GM12878 (cell line): Measurements from ENCODE around the gene RSAD2. TPM values are rescaled to one million over a fixed set of nuclear protein-coding genes. Genes with fewer than 3 reads are reported as not detected.

Experiments used
- ATAC-seq: fragments of 200-7000 bp; cut with Tn5 transposase; 3 replicates; pipeline ENCODE4 v1.9.1; 2020; ENCODE audit warnings: mild to moderate bottlenecking, moderate library complexity
- BruUV-seq: library from RNA; stranded (reverse); fragments of 400-500 nt; replicated peaks from 2 replicates; lab custom pipeline; 2021; lab: Mats Ljungman, UMichigan
- CTCF ChIA-PET: fragments of 300-600 bp; sonication (Branson Sonifier 250); formaldehyde crosslinking; extraction: SDS; loops from one replicate; lab custom pipeline; 2021; ENCODE audit warnings: inconsistent platforms; lab: Yijun Ruan, JAX
- POLR2A ChIA-PET: fragments of 350-600 bp; formaldehyde crosslinking; extraction: SDS; loops from one replicate; lab custom pipeline; 2021; ENCODE audit warnings: inconsistent platforms; lab: Charles Lee
- RAD21 ChIA-PET: fragments of 300-600 bp; sonication (Branson Sonifier 250); formaldehyde crosslinking; loops from one replicate; lab custom pipeline; 2023; ENCODE audit warnings: antibody characterized with exemption; ENCODE audit not compliant: unreplicated experiment; lab: Charles Lee
- SMC1A ChIA-PET: fragments of 300-600 bp; sonication (Branson Sonifier 250); formaldehyde crosslinking; loops from one replicate; lab custom pipeline; 2023; ENCODE audit not compliant: unreplicated experiment, uncharacterized antibody; lab: Charles Lee
- DNase-seq: peaks from one replicate; pipeline ENCODE4 v3.0.0-alpha.2; 2011; ENCODE audit warnings: low read depth, low spot score
- FAIRE-seq: peaks from 3 replicates; lab custom pipeline; 2011; peaks lifted over from hg19 to GRCh38; lab: Jason Lieb, UNC
- H2AFZ ChIP-seq: 2 replicates; pipeline ENCODE4 v1.6.0; 2011; ENCODE audit warnings: low read depth, low read length, control low read depth; ENCODE audit not compliant: control insufficient read depth
- H3K27ac ChIP-seq: 2 replicates; pipeline ENCODE4 v1.5.1; 2011; ENCODE audit warnings: control low read depth; ENCODE audit not compliant: control insufficient read depth, insufficient read depth
- H3K27me3 ChIP-seq, 2 experiments: replicated peaks in 1 of 2; 2 replicates each; pipeline versions ENCODE4 v1.6.0 to v1.6.1; 2011; ENCODE audit warnings: low read length in 1 of 2; ENCODE audit not compliant: control insufficient read depth in 2 of 2, insufficient read depth in 2 of 2
- H3K36me3 ChIP-seq, 2 experiments: 2 replicates each; pipeline ENCODE4 v1.5.1; 2011; ENCODE audit warnings: low read length in 1 of 2; ENCODE audit not compliant: control insufficient read depth in 2 of 2, insufficient read depth in 2 of 2
- H3K4me1 ChIP-seq: 2 replicates; pipeline ENCODE4 v1.6.1; 2011; ENCODE audit warnings: mild to moderate bottlenecking, low read length, moderate library complexity, mixed read lengths; ENCODE audit not compliant: control insufficient read depth, insufficient read depth
- H3K4me2 ChIP-seq: 2 replicates; pipeline ENCODE4 v1.6.0; 2011; ENCODE audit warnings: control low read depth; ENCODE audit not compliant: control insufficient read depth, insufficient read depth
- H3K4me3 ChIP-seq: fragments of 200-600 bp; sonication (generic); 2 replicates; pipeline ENCODE4 v1.5.1; 2016
- H3K79me2 ChIP-seq: 2 replicates; pipeline ENCODE4 v1.6.0; 2011; ENCODE audit warnings: low read length; ENCODE audit not compliant: control insufficient read depth, insufficient read depth
- H3K9ac ChIP-seq: 2 replicates; pipeline ENCODE4 v1.8.0; 2011; ENCODE audit warnings: low read length, control low read depth, mixed read lengths; ENCODE audit not compliant: control insufficient read depth, insufficient read depth
- H3K9me3 ChIP-seq: replicated peaks from 3 replicates; pipeline ENCODE4 v1.5.1; 2011; ENCODE audit warnings: mild to moderate bottlenecking, low read length; ENCODE audit not compliant: control insufficient read depth, insufficient read depth
- H4K20me1 ChIP-seq: 2 replicates; pipeline ENCODE4 v1.6.0; 2011; ENCODE audit not compliant: control insufficient read depth, insufficient read depth
- BCL3 ChIP-seq: IDR thresholded peaks from 2 replicates; pipeline ENCODE4 v1.6.1; 2011; ENCODE audit warnings: borderline replicate concordance, low read depth, mild to moderate bottlenecking, moderate library complexity, low read length; ENCODE audit not compliant: insufficient read depth, poor library complexity, severe bottlenecking
- BRCA1 ChIP-seq: IDR thresholded peaks from 2 replicates; pipeline ENCODE4 v1.6.1; 2011; ENCODE audit warnings: low read depth, low read length, improper control_type of control experiment
- CBX3 ChIP-seq: fragments of 200-600 bp; sonication (generic); IDR thresholded peaks from 2 replicates; pipeline ENCODE4 v1.6.1; 2016; ENCODE audit warnings: low read depth, borderline replicate concordance
- CHD2 ChIP-seq: IDR thresholded peaks from 2 replicates; pipeline ENCODE4 v1.6.1; 2011; ENCODE audit warnings: low read depth, low read length, improper control_type of control experiment, borderline replicate concordance
- EED ChIP-seq: sonication (generic); IDR thresholded peaks from 2 replicates; pipeline ENCODE4 v1.6.1; 2016; ENCODE audit warnings: antibody characterized with exemption, low read depth
- ESRRA ChIP-seq: IDR thresholded peaks from 2 replicates; pipeline ENCODE4 v1.6.1; 2012; ENCODE audit warnings: mild to moderate bottlenecking, low read length, improper control_type of control experiment
- EZH2 ChIP-seq: IDR thresholded peaks from 2 replicates; pipeline ENCODE4 v1.6.1; 2012; ENCODE audit warnings: low read depth, mild to moderate bottlenecking, control low read depth, inconsistent platforms, low read length, borderline replicate concordance; ENCODE audit not compliant: control insufficient read depth
- IKZF2 ChIP-seq, 2 experiments: fragments of 450-650 bp; IDR thresholded peaks; 2 replicates each; pipeline ENCODE4 v1.6.1; 2017; ENCODE audit warnings: mild to moderate bottlenecking in 2 of 2, moderate library complexity in 2 of 2
- KAT2A ChIP-seq: conservative IDR thresholded peaks from 2 replicates; pipeline ENCODE4 v1.6.1; 2011; ENCODE audit warnings: low read depth, low read length; ENCODE audit not compliant: control insufficient read depth
- KDM1A ChIP-seq: fragments of 200-600 bp; sonication (generic); IDR thresholded peaks from 2 replicates; pipeline ENCODE4 v1.6.1; 2016; ENCODE audit warnings: borderline replicate concordance
- MEF2A ChIP-seq: IDR thresholded peaks from 2 replicates; pipeline ENCODE4 v1.6.1; 2011; ENCODE audit warnings: low read depth, mild to moderate bottlenecking, low read length, moderate library complexity; ENCODE audit not compliant: insufficient read depth
- NBN ChIP-seq: fragments of 450-650 bp; IDR thresholded peaks from 2 replicates; pipeline ENCODE4 v1.6.1; 2016
- NFYA ChIP-seq: IDR thresholded peaks from 2 replicates; pipeline ENCODE4 v1.6.1; 2011; ENCODE audit warnings: low read depth, mild to moderate bottlenecking, low read length, improper control_type of control experiment, borderline replicate concordance
- PAX8 ChIP-seq: fragments of 450-650 bp; IDR thresholded peaks from 2 replicates; pipeline ENCODE4 v1.6.1; 2017; ENCODE audit warnings: mild to moderate bottlenecking, moderate library complexity
- RB1 ChIP-seq: fragments of 450-650 bp; formaldehyde crosslinking; IDR thresholded peaks from 2 replicates; pipeline ENCODE4 v1.6.1; 2017; ENCODE audit warnings: mild to moderate bottlenecking, borderline replicate concordance
- ZNF217 ChIP-seq: fragments of 450-650 bp; IDR thresholded peaks from 2 replicates; pipeline ENCODE4 v1.6.1; 2017; ENCODE audit warnings: antibody characterized with exemption, mild to moderate bottlenecking
- ZNF24 ChIP-seq: fragments of 450-650 bp; IDR thresholded peaks from 2 replicates; pipeline ENCODE4 v1.6.1; 2017; ENCODE audit warnings: antibody characterized with exemption, mild to moderate bottlenecking
- ZNF622 ChIP-seq: fragments of 450-650 bp; IDR thresholded peaks from 2 replicates; pipeline ENCODE4 v1.6.1; 2017; ENCODE audit warnings: mild to moderate bottlenecking, inconsistent platforms
- WGBS: methylation state at CpG from one replicate; pipeline ENCODE4 v1.1.6; 2016; ENCODE audit warnings: low lambda C conversion rate; ENCODE audit not compliant: insufficient replicate concordance, insufficient coverage; ENCODE audit errors: missing lambda C conversion rate; 5-methylcytosine and 5-hydroxymethylcytosine counted together
- in situ Hi-C: fragments of 300-500 bp; cut with MboI; formaldehyde crosslinking; loops from 9 replicates; pipeline ENCODE4 v1.14.3; 2018; ENCODE audit warnings: mixed read lengths
- intact Hi-C: fragments of 100-400 bp; cut with micrococcal nuclease; formaldehyde crosslinking; loops from one replicate; pipeline ENCODE4 v1.14.2; 2022; ENCODE audit not compliant: unreplicated experiment
- polyA plus RNA-seq, 11 experiments: library from polyadenylated mRNA; depleted of rRNA in 4 of 11; unstranded in 6 of 11; stranded (reverse) in 5 of 11; fragments of >200 nt; fragmentation: Nextera tagmentation in 4 of 11; fragmentation: Illumina TruSeq in 1 of 11; extraction: Ambion mirVana in 4 of 11; extraction: Trizol in 1 of 11; gene quantifications; 1 replicate in 1 of 11; 2 replicates in 10 of 11; pipeline versions ENCODE4 v1.2.1 to v1.2.3, GENCODE V29; 2011 to 2016; ENCODE audit warnings: inconsistent platforms in 2 of 11, missing spikeins in 2 of 11, low read depth in 1 of 11
- total RNA-seq, 4 experiments: library from RNA; depleted of rRNA in 3 of 4; stranded (reverse); fragments of >200 nt in 3 of 4; fragmentation: Illumina TruSeq in 1 of 4; extraction: Trizol in 1 of 4; gene quantifications; 2 replicates each; pipeline versions ENCODE4 v1.2.1 to v1.2.3, GENCODE V29; 2013 to 2021

Gene RSAD2
- total and polyA plus RNA-seq, 10 of the 15 experiments (the other 5 are each of a cell fraction or from before 2014, with no cell fraction given) = 0.24 to 0.90 (median 0.69) TPM

- 86% methylated on average over 7 of the region's 7 CpGs for WGBS
- intact Hi-C loops (no loop called here), in situ Hi-C loops (no loop called here)
- Histone ChIP-seq H3K9ac (no peak overlapping the region), H3K36me3 (no peaks in the 10 kb centered on the region), H3K9me3 (peaks cover 4% of the 10 kb centered on the region; the same call in 1 of the 3 replicates), H3K4me2 (no peak overlapping the region), H3K79me2 (no peaks in the 10 kb centered on the region), H3K4me3 (no peak overlapping the region), H3K4me1 (no peaks in the 10 kb centered on the region), H2AFZ (no peak overlapping the region), H3K27me3 (no peaks in the 10 kb centered on the region), H4K20me1 (no peaks in the 10 kb centered on the region), H3K27ac (no peak overlapping the region)
- no TSS peak for BruUV-seq
- ChIA-PET SMC1A (no interaction called here), RAD21 (no interaction called here), POLR2A (interaction anchor here (0.6 kb wide), 1 partner anchor 9 kb away, joined by 3 read pairs; no protein-coding TSS in a partner anchor), CTCF (interaction anchor here (0.6 to 1.1 kb wide), 2 partner anchors 9 to 1755 kb away, joined by 3 to 4 read pairs; no protein-coding TSS in a partner anchor)
- no peak for FAIRE-seq
- no peak for ATAC-seq
- no peak for DNase-seq
- no peak for TF ChIP-seq ZNF217
- TF ChIP-seq NFYA = no peak
- TF ChIP-seq RB1 = no peak
- TF ChIP-seq IKZF2 (IDR thresholded peaks at IDR 0.05) = no peak
- TF ChIP-seq ESRRA = no peak
- TF ChIP-seq ZNF622 = no peak
- TF ChIP-seq NBN = no peak
- no peak for TF ChIP-seq ZNF24
- no peak for TF ChIP-seq MEF2A
- TF ChIP-seq KAT2A = no peak
- no peak for TF ChIP-seq EED
- no peak for TF ChIP-seq BCL3
- TF ChIP-seq KDM1A = no peak
- no peak for TF ChIP-seq PAX8
- TF ChIP-seq BRCA1 = no peak
- TF ChIP-seq CHD2 = no peak
- TF ChIP-seq CBX3 = no peak
- no peak for TF ChIP-seq EZH2
Observed at GRCh38 chr2:6924924-6925409, 47.4 kb downstream of the RSAD2 start.
